Duodenal mucosa (tissue), 2 donors: ENCODE results near the gene CENPH.
"Not testable (repeated sequence)": the region's sequence is repeated elsewhere in the genome, so short reads cannot be mapped to it uniquely, and the experiment has no call there.

Experiments
- H3K27ac ChIP-seq: one replicate; pipeline ENCODE4 v1.7.0; 2013; ENCODE audit warnings: low read depth, low read length
- H3K27me3 ChIP-seq, 2 donors: one replicate each; pipeline ENCODE4 v1.7.0; 2013; ENCODE audit warnings: low read length in 2 of 2, control low read depth in 1 of 2; ENCODE audit not compliant: insufficient read depth in 2 of 2, control insufficient read depth in 1 of 2
- H3K36me3 ChIP-seq, 2 donors: one replicate each; pipeline ENCODE4 v1.7.0; 2013; ENCODE audit warnings: low read length in 2 of 2, control low read depth in 1 of 2; ENCODE audit not compliant: insufficient read depth in 2 of 2, control insufficient read depth in 1 of 2
- H3K4me1 ChIP-seq, 2 donors: one replicate each; pipeline ENCODE4 v1.7.0; 2013; ENCODE audit warnings: low read length in 2 of 2, control low read depth in 1 of 2; ENCODE audit not compliant: insufficient read depth in 2 of 2, control insufficient read depth in 1 of 2
- H3K4me3 ChIP-seq, 2 donors: one replicate each; pipeline ENCODE4 v1.7.0; 2013; ENCODE audit warnings: low read length in 2 of 2, low read depth in 1 of 2
- H3K9ac ChIP-seq, 2 donors: one replicate each; pipeline ENCODE4 v1.7.0; 2013; ENCODE audit warnings: low read length in 2 of 2, low read depth in 1 of 2
- H3K9me3 ChIP-seq, 2 donors: one replicate each; pipeline ENCODE4 v1.7.0; 2013; ENCODE audit warnings: low read length in 2 of 2, control low read depth in 1 of 2; ENCODE audit not compliant: control insufficient read depth in 1 of 2

Gene CENPH

DNA sequence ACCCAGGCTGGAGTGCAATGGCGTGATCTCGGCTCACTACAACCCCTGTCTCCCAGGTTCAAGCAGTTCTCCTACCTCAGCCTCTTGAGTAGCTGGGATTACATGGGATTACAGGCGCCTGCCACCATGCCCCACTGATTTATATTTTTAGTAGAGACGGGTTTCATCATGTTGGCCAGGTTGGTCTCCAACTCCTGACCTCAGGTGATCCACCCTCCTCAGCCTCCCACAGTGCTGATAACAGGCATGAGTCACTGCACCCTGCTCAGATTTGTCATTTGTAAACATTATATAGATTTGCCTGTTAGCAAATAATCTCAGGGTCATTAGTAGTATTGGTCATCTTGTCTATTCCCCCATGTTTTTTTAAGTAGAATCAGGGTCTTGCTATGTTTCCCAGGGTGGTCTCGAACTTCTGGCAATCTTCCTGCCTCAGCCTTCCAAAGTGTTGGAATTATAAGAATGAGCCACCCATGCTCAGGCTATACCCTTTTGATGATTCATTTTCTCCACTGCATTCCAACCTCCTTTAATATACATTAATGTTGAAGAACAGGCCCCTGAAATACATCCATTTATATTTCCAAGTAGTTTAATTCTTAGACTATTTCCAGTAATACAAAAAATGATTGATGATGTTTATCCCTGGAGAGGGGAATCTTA lies 17.3 kb downstream of the CENPH start:
- Histone ChIP-seq H3K9me3 (no peaks in the 10 kb centered on the region), H3K9ac (no peak overlapping the region), H3K4me1 (no peaks in the 10 kb centered on the region), H3K27ac (no peak overlapping the region), H3K4me3 (no peak overlapping the region), H3K36me3 (no peaks in the 10 kb centered on the region), H3K27me3 (no peaks in the 10 kb centered on the region)

DNA sequence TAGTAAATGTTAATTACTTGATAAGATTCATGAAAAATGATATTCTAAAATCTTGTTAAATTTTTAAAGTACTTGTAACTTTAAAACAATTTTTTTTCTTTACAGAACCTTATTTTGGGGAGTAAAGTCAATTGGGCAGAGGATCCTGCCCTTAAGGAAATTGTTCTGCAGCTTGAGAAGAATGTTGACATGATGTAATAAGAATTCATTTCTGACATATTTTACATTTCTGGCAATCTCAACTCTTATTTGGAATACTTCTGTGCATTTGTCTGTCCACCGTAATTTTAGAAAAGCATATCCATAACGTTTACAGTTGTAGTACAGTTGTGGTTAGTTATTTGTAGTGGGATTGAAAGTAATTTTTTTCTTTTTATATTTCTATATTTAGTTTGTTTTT lies 20.2 kb downstream of the CENPH start:
- Histone ChIP-seq H3K9me3 (no peaks in the 10 kb centered on the region), H3K9ac (no peak overlapping the region), H3K27me3 (no peaks in the 10 kb centered on the region), H3K4me1 (no peaks in the 10 kb centered on the region), H3K36me3 (no peaks in the 10 kb centered on the region), H3K27ac (no peak overlapping the region), H3K4me3 (no peak overlapping the region)

DNA sequence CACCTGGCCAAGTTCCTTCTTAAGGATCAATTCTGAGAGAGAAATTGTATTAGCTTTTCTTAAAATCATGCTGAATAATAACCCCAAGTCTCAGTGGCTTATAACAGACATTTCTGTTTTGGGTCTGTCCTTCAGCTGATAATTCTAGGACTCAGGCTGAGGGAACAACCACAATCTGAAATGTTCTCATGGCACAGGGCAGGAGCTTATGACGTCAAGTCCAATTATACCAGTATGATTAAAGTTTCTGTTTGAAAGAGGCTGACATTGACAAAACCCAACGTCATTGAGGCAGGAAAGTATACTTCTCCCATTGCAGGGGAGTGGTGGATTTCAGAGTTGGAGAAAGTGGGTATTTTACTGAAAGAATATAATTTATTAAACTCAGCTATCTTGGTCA lies 21.8 kb downstream of the CENPH start:
- Histone ChIP-seq H3K36me3 (no peaks in the 10 kb centered on the region), H3K4me1 (no peaks in the 10 kb centered on the region), H3K4me3 (no peak overlapping the region), H3K9me3 (no peaks in the 10 kb centered on the region), H3K27me3 (no peaks in the 10 kb centered on the region), H3K9ac (no peak overlapping the region), H3K27ac (no peak overlapping the region)

DNA sequence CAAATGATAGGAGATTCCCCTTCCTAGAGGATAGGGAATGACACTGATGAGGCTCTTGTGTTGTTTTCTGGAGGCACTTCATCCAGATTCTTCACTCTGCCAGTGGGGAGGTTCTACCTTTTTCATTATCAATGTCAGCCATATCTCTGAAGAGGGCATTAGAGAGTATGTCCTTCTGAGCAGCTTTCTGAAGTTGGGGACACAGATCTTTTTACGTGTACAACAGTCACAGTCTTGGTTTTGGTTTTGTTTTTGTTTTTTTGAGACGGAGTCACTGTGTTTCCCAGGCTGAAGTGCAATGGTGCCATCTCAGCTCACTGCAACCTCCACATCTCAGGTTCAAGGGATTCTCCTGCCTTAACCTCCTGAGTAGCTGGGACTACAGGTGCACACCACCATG lies 22.6 kb downstream of the CENPH start:
- no peak overlapping the region for H3K9ac ChIP-seq
- H3K4me3 ChIP-seq: no peak overlapping the region
- H3K27me3 ChIP-seq: no peaks in the 10 kb centered on the region
- no peaks in the 10 kb centered on the region for H3K4me1 ChIP-seq
- H3K36me3 ChIP-seq: no peaks in the 10 kb centered on the region
- H3K27ac ChIP-seq: no peak overlapping the region
- H3K9me3 ChIP-seq: no peaks in the 10 kb centered on the region

DNA sequence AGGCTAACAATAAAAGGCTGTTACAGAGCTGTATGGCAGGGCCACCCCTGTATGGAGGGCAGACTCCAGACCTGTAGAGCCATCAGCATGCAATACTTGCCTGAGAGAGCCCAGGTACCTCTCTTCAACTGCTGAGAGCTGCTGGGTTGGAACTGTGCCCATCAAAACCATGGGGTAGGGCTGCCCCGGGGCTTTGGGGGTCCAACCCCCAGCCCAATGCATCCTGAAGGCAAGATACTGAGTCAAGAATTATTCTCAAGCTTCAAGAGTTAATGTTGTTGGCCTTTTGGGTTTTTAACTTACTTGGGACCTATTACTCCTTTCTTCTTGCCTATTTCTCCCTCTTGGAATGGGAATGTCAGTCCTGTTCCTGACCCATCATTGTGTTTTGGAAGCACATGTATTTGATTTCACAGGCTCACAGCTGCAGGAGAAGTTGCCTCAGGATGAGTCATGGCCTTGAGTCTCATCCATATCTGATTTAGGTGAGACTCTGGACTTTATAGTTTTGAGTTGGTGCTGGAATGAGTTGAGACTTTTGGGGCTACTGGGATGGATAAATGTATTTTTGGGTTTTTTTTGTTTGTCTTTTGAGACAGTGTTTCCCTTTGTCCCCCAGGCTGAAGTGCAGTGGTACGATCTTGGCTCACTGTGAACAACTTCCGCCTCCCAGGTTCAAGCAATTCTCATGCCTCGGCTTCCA lies 24.3 kb downstream of the CENPH start:
- Histone ChIP-seq H3K27me3 (no peaks in the 10 kb centered on the region), H3K9me3 (no peaks in the 10 kb centered on the region), H3K36me3 (no peaks in the 10 kb centered on the region), H3K27ac (no peak overlapping the region), H3K4me1 (peaks cover 0 to 4% of the 10 kb centered on the region in 2 donors), H3K4me3 (no peak overlapping the region), H3K9ac (no peak overlapping the region)

DNA sequence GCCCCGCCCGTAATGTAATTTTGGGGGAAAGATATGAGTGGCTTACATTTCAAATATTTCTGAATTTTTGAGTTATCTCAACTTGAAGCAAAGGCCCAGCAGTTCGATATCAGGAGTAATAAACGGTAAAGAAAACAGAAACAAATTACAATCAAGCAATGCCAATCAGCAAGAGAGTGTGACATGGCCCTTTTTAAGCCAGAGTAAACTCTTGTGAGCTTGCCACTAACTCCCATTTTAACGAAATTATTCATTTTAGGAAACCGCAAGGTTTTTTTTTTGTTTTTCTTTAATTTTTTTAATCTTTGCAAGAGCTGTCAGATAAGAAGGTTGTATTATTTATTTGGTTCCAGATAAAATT lies 27.7 kb downstream of the CENPH start:
- Histone ChIP-seq H3K27ac (no peak overlapping the region), H3K4me3 (peak overlapping the region; percentile 97 to 100), H3K9ac (peak overlapping the region in 1 of 2 donors; percentile 47), H3K27me3 (no peaks in the 10 kb centered on the region), H3K9me3 (no peaks in the 10 kb centered on the region), H3K4me1 (peaks cover 5% of the 10 kb centered on the region in 2 donors), H3K36me3 (no peaks in the 10 kb centered on the region)

DNA sequence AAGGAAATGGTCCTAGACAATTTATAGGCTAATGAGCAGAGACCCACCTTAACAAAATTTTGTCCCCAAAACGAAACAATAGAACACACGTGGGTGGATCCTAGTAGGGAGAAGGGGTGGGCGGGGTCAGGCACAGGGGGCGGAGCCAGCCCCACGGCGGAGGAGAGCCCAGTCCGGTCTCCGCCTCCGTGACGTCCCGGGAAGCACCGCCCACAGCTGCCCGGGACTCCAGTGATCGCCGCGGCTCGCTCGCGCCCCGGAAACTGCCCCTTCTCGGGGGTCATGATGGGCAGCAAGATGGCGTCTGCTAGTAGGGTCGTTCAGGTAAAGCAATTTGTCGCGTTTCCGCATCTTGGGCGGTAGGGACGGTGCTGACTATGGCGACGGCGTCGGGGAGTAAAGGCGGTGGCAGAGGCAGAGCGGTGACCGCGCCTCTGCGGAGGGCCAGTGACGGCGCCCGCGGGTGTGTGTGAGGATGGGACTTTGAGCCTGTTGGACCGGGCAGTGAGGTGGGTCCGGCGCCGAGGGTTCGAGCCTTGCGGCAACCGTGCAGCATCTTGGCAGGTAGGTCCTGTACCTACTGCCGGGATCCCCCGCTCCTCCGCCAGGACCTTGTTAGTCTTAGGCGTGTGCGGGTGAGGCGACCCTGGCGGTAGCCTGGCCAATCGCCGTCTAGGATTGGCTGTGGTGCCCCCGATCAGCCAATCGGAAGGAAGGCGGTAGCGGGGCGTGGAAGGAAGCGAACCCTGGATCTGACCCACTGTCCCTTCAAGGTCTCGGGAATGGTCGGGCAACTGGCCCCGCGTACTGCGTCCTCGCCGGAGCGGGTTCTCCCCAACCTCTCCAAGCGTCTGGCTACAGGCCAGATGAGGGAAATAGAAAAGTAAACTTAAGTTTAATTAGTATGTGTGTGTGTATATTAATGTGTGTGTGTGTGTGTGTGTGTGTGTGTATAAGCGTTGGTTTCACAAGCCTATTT lies 28.5 kb downstream of the CENPH start:
- Histone ChIP-seq H3K4me3 (peak overlapping the region; percentile 97 to 100), H3K4me1 (peaks cover 5% of the 10 kb centered on the region in 2 donors), H3K27ac (peak overlapping the region; percentile 96), H3K9ac (peak overlapping the region; percentile 94 to 100), H3K9me3 (no peaks in the 10 kb centered on the region), H3K36me3 (no peaks in the 10 kb centered on the region), H3K27me3 (no peaks in the 10 kb centered on the region)

DNA sequence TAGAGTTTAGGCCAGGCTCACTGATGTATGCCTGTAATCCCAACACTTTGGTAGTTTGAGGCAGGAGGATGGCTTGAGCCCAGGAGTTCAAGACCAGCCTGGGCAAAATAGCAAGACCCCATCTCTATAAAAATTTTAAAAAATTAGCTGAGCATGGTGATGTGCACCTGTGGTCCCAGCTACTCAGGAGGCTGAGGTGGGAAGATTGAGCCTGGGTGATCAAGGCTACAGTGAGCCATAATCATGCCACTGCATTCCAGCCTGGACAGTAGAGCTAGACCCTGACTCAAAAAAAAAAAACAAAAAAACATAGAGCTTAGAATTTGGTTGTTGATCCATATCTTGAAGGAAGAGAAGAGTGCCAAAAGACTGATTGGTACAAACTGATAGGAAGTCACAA lies 30.6 kb downstream of the CENPH start:
- no peaks in the 10 kb centered on the region for H3K9me3 ChIP-seq

DNA sequence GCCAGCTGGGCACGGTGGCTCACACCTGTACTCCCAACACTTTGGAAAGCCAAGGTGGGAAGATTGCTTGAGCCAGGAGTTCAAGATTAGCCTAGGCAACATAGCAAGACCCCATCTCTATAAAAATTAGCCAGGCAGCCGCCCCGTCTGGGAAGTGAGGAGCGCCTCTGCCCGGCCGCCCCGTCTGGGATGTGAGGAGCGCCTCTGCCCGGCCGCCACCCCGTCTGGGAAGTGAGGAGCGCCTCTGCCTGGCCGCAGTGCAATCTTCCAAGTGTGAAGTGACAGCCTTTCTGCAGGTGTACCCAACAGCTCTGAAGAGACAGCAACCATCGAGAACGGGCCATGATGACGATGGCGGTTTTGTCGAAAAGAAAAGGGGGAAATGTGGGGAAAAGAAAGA lies 31.0 kb downstream of the CENPH start:
- not testable (repeated sequence) for H3K9ac ChIP-seq, H3K27ac ChIP-seq, H3K4me3 ChIP-seq, H3K9me3 ChIP-seq, H3K4me1 ChIP-seq, H3K27me3 ChIP-seq, H3K36me3 ChIP-seq

More for the DNA sequence above, 30.6 kb downstream of the CENPH start:
- Histone ChIP-seq H3K36me3 (no peaks in the 10 kb centered on the region), H3K9ac (no peak overlapping the region), H3K4me3 (no peak overlapping the region), H3K4me1 (peaks cover 5% of the 10 kb centered on the region in 2 donors), H3K27me3 (no peaks in the 10 kb centered on the region), H3K27ac (no peak overlapping the region)

DNA sequence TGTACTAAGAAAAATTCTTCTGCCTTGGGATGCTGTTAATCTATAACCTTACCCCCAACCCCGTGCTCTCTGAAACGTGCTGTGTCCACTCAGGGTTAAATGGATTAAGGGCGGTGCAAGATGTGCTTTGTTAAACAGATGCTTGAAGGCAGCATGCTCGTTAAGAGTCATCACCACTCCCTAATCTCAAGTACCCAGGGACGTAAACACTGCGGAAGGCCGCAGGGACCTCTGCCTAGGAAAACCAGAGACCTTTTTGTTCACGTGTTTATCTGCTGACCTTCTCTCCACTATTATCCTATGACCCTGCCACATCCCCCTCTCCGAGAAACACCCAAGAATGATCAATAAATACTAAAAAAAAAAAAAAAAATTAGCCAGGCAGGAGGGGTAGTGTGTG lies 31.4 kb downstream of the CENPH start:
- not testable (repeated sequence) for H3K27ac ChIP-seq, H3K4me1 ChIP-seq, H3K4me3 ChIP-seq, H3K36me3 ChIP-seq, H3K9me3 ChIP-seq, H3K9ac ChIP-seq, H3K27me3 ChIP-seq
